HepG2 (cell line): Measurements from ENCODE around the gene PAX7. TPM values are rescaled to one million over a fixed set of nuclear protein-coding genes. Genes with fewer than 3 reads are reported as not detected.

Experiments used
- ATAC-seq: fragments of 200-7000 bp; cut with Tn5 transposase; 3 replicates; pipeline ENCODE4 v1.9.1; 2020; ENCODE audit warnings: mild to moderate bottlenecking, moderate library complexity
- BruUV-seq: library from RNA; stranded (reverse); fragments of 400-500 nt; replicated peaks from 2 replicates; lab custom pipeline; 2021; lab: Mats Ljungman, UMichigan
- CTCF ChIA-PET: fragments of 300-600 bp; formaldehyde crosslinking; extraction: SDS; loops from one replicate; lab custom pipeline; 2021; ENCODE audit warnings: low total read pairs, inconsistent platforms, low intra/inter-chr PET ratio; lab: Yijun Ruan, JAX
- POLR2A ChIA-PET: fragments of 350-600 bp; sonication (Branson Sonifier 250); formaldehyde crosslinking; loops from one replicate; lab custom pipeline; 2020; ENCODE audit warnings: antibody characterized with exemption, inconsistent platforms; lab: Yijun Ruan, JAX
- DNase-seq: peaks from one replicate; pipeline ENCODE4 v3.0.0-alpha.2; 2015; ENCODE audit warnings: low spot score
- FAIRE-seq: peaks from 3 replicates; lab custom pipeline; 2011; peaks lifted over from hg19 to GRCh38; lab: Jason Lieb, UNC
- H2AFZ ChIP-seq: one replicate; pipeline ENCODE4 v1.6.1; 2011; ENCODE audit warnings: low read length, inconsistent platforms
- H3K27ac ChIP-seq: fragments of 300-600 bp; 3 replicates; pipeline ENCODE4 v1.8.0; 2011; ENCODE audit warnings: mixed run types, mild to moderate bottlenecking, mixed read lengths, low read length, inconsistent platforms; ENCODE audit not compliant: insufficient read depth; ENCODE audit errors: extremely low read length
- H3K27me3 ChIP-seq, 2 experiments: fragments of 200-600 bp in 1 of 2; 2 replicates in 1 of 2; 3 replicates in 1 of 2; pipeline versions ENCODE4 v1.6.0 to v1.8.0; 2011; ENCODE audit warnings: low read length in 2 of 2, mild to moderate bottlenecking in 2 of 2, moderate library complexity in 2 of 2, inconsistent platforms in 1 of 2; ENCODE audit not compliant: insufficient read depth in 2 of 2, control insufficient read depth in 1 of 2
- H3K36me3 ChIP-seq, 2 experiments: fragments of 200-600 bp in 1 of 2; replicated peaks in 1 of 2; 2 replicates in 1 of 2; 3 replicates in 1 of 2; pipeline versions ENCODE4 v1.5.1 to v1.8.0; 2011; ENCODE audit warnings: low read length in 2 of 2, inconsistent platforms in 1 of 2; ENCODE audit not compliant: insufficient read depth in 2 of 2, control insufficient read depth in 1 of 2
- H3K4me1 ChIP-seq: 2 replicates; pipeline ENCODE4 v1.5.1; 2012; ENCODE audit warnings: low read length, inconsistent platforms; ENCODE audit not compliant: insufficient read depth
- H3K4me2 ChIP-seq: 2 replicates; pipeline ENCODE4 v1.6.0; 2011; ENCODE audit warnings: low read depth, low read length, inconsistent platforms
- H3K4me3 ChIP-seq, 3 experiments: fragments of 200-600 bp in 1 of 3; sonication (generic), shearing (Covaris generic) in 1 of 3; replicated peaks in 1 of 3; 2 replicates each; pipeline ENCODE4 v1.5.1; 2011 to 2016; ENCODE audit warnings: low read length in 3 of 3, inconsistent platforms in 2 of 3, low read depth in 2 of 3, mild to moderate bottlenecking in 2 of 3, control low read depth in 1 of 3, mixed read lengths in 1 of 3; ENCODE audit not compliant: insufficient read depth in 1 of 3
- H3K79me2 ChIP-seq: one replicate; pipeline ENCODE4 v1.6.1; 2011; ENCODE audit warnings: low read length, inconsistent platforms; ENCODE audit not compliant: insufficient read depth
- H3K9ac ChIP-seq: 2 replicates; pipeline ENCODE4 v1.6.0; 2011; ENCODE audit warnings: mild to moderate bottlenecking, low read depth, low read length, inconsistent platforms; ENCODE audit not compliant: insufficient read depth
- H3K9me3 ChIP-seq: 2 replicates; pipeline ENCODE4 v1.5.1; 2012; ENCODE audit warnings: mild to moderate bottlenecking, low read length
- H4K20me1 ChIP-seq: 2 replicates; pipeline ENCODE4 v1.6.0; 2011; ENCODE audit warnings: inconsistent platforms, mild to moderate bottlenecking, low read length, moderate library complexity; ENCODE audit not compliant: insufficient read depth
- DZIP1 ChIP-seq: sonication (generic); formaldehyde crosslinking; IDR thresholded peaks from 2 replicates; pipeline ENCODE4 v1.5.0; 2020; ENCODE audit warnings: mild to moderate bottlenecking, missing genetic modification reagents
- REL ChIP-seq: sonication (generic); formaldehyde crosslinking; conservative IDR thresholded peaks from 2 replicates; pipeline ENCODE4 v1.8.0; 2022; ENCODE audit warnings: mild to moderate bottlenecking, missing genetic modification reagents, moderate library complexity
- SP140L ChIP-seq: sonication (generic); formaldehyde crosslinking; IDR thresholded peaks from 2 replicates; pipeline ENCODE4 v1.4.0; 2020; ENCODE audit warnings: missing genetic modification reagents, borderline replicate concordance
- ZNF101 ChIP-seq: sonication (generic); formaldehyde crosslinking; IDR thresholded peaks from 2 replicates; pipeline ENCODE4 v1.4.0; 2020; ENCODE audit warnings: mild to moderate bottlenecking, low read depth, missing genetic modification reagents, borderline replicate concordance
- ZNF768 ChIP-seq: sonication (generic); formaldehyde crosslinking; IDR thresholded peaks from 2 replicates; pipeline ENCODE4 v1.4.0; 2020; ENCODE audit warnings: missing genetic modification reagents
- ZNF83 ChIP-seq: sonication (generic); formaldehyde crosslinking; IDR thresholded peaks from 2 replicates; pipeline ENCODE4 v1.4.0; 2020; ENCODE audit warnings: missing genetic modification reagents, mild to moderate bottlenecking, borderline replicate concordance
- WGBS: methylation state at CpG from one replicate; pipeline ENCODE4 v1.1.6; 2017; ENCODE audit warnings: low lambda C conversion rate; 5-methylcytosine and 5-hydroxymethylcytosine counted together
- in situ Hi-C: cut with HindIII; loops from 2 replicates; pipeline ENCODE4 v1.10.0; 2017; ENCODE audit warnings: low pct_unique_long_range_greater_than_20kb; ENCODE audit not compliant: extremely low pct_ligation_motif_present
- intact Hi-C: fragments of 100-400 bp; cut with micrococcal nuclease; formaldehyde crosslinking; loops from one replicate; pipeline ENCODE4 v1.10.0; 2022; ENCODE audit not compliant: unreplicated experiment
- polyA plus RNA-seq, 8 experiments: library from polyadenylated mRNA; depleted of rRNA in 3 of 8; stranded (reverse) in 7 of 8; unstranded in 1 of 8; fragments of >200 nt; fragmentation: Illumina TruSeq in 4 of 8; extraction: Trizol in 4 of 8; gene quantifications; 2 replicates each; pipeline versions ENCODE4 v1.2.1 to v1.2.3, GENCODE V29; 2011 to 2016; ENCODE audit warnings: low read depth in 4 of 8, missing spikeins in 1 of 8, mixed read lengths in 1 of 8; ENCODE audit not compliant: insufficient read depth in 1 of 8
- total RNA-seq, 5 experiments: library from RNA; depleted of rRNA; stranded (reverse); fragments of >200 nt; fragmentation: Illumina TruSeq; extraction: Trizol; gene quantifications; 2 replicates each; pipeline ENCODE4 v1.2.3, GENCODE V29; 2016; ENCODE audit warnings: low read depth in 1 of 5

The PAX7 gene
- total and polyA plus RNA-seq, 2 of the 13 experiments (the other 11 are each of a cell fraction or from before 2014, with no cell fraction given) = not detected

GRCh38 chr1:18599086-18599485, 31.6 kb upstream of the PAX7 start (continued):
- no peak for TF ChIP-seq REL (CRISPR knock-in tag)
- no peak for TF ChIP-seq ZNF83 (CRISPR knock-in tag)

- no peak for FAIRE-seq
- WGBS = 46% methylated on average over 4 of the region's 9 CpGs
These were observed 30.9 kb upstream of the PAX7 start for GRCh38 chr1:18599704-18600103.

More at GRCh38 chr1:18599704-18600103, 30.9 kb upstream of the PAX7 start:
- no peak overlapping the region for H3K27ac ChIP-seq
- ChIA-PET CTCF (interaction anchor here (1.2 kb wide), 1 partner anchor 74 kb away, joined by 4 read pairs; no protein-coding TSS in a partner anchor), POLR2A (no interaction called here)
- no peak overlapping the region for H3K9ac ChIP-seq
- peaks cover 0 to 21% of the 10 kb centered on the region in 2 experiments; a peak in 3 of 5 replicates for H3K27me3 ChIP-seq
- no peak overlapping the region for H3K4me3 ChIP-seq
- H3K4me2 ChIP-seq = no peak overlapping the region
- no TSS peak for BruUV-seq
- H3K79me2 ChIP-seq = no peaks in the 10 kb centered on the region
- in situ Hi-C loops = loop anchor here (5.0 kb wide), 2 partner anchors 83 to 223 kb away; no protein-coding TSS in a partner anchor
- H4K20me1 ChIP-seq = no peaks in the 10 kb centered on the region
- no peak for DNase-seq
- H3K4me1 ChIP-seq = no peaks in the 10 kb centered on the region
- ATAC-seq = no peak
- no peak overlapping the region for H2AFZ ChIP-seq
- TF ChIP-seq ZNF768 (CRISPR knock-in tag) (peak; percentile 92), SP140L (CRISPR knock-in tag) (no peak), ZNF101 (CRISPR knock-in tag) (no peak), DZIP1 (CRISPR knock-in tag) (no peak)
- H3K36me3 ChIP-seq = no peaks in the 10 kb centered on the region
- intact Hi-C loops = no loop called here
- H3K9me3 ChIP-seq = no peaks in the 10 kb centered on the region
